Epithelial cell of esophagus (primary cell): ENCODE results near the gene KRTCAP2.

Experiments used
- DNase-seq: peaks from one replicate; pipeline ENCODE4 v3.0.0; 2010; ENCODE audit warnings: low read depth
- H3K4me3 ChIP-seq: 2 replicates; pipeline ENCODE4 v1.5.1; 2011; ENCODE audit warnings: mild to moderate bottlenecking, low read length, control low read depth
- TF ChIP-seq, protein P1 (sequence below): IDR thresholded peaks from 2 replicates; pipeline ENCODE4 v1.5.1; 2011; ENCODE audit warnings: low read depth, mild to moderate bottlenecking, low read length, control low read depth, inconsistent platforms; ENCODE audit not compliant: insufficient read depth; ENCODE audit errors: missing control alignments

Gene KRTCAP2

DNA sequence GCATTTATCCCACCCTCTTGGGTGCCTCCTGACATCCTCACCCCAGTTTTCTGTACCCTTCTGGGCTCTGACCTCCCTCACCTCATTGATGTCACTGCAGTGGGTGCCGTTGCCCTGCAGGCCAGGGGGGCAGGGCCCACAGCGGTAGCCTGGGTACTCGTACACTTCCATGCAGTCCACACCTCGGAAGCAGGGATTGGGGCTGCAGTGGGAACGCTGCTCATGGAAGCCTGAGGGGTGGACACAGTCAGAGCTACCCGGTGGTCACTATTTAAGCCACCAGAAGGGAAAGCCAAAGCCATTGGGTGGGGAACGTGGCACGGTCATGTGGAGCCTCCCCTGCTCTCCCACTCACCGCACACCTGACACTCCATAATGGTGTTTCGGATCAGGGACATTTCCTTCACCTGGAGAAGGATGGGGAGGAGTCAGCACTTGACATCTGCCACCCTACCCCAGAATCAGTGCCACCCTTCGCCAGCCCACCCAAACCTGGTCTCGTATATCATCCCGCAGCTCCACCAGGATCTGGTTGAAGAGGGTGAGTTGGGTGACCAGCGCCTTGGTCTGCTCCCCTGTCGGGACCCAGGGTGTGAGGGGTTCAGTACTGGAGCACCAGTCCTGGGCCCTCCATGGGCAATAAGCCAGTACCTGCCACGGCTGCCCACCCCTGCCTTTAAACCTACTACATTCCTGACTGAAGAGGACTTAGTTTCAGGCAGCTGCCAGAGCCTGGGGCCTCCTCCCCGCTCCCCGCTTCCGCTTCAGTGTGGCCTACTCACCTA lies 29.8 kb upstream of the KRTCAP2 start:
- TF ChIP-seq, protein P1, sequence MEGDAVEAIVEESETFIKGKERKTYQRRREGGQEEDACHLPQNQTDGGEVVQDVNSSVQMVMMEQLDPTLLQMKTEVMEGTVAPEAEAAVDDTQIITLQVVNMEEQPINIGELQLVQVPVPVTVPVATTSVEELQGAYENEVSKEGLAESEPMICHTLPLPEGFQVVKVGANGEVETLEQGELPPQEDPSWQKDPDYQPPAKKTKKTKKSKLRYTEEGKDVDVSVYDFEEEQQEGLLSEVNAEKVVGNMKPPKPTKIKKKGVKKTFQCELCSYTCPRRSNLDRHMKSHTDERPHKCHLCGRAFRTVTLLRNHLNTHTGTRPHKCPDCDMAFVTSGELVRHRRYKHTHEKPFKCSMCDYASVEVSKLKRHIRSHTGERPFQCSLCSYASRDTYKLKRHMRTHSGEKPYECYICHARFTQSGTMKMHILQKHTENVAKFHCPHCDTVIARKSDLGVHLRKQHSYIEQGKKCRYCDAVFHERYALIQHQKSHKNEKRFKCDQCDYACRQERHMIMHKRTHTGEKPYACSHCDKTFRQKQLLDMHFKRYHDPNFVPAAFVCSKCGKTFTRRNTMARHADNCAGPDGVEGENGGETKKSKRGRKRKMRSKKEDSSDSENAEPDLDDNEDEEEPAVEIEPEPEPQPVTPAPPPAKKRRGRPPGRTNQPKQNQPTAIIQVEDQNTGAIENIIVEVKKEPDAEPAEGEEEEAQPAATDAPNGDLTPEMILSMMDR, result no peak
- H3K4me3 ChIP-seq, result no peak overlapping the region
- DNase-seq, result no peak

DNA sequence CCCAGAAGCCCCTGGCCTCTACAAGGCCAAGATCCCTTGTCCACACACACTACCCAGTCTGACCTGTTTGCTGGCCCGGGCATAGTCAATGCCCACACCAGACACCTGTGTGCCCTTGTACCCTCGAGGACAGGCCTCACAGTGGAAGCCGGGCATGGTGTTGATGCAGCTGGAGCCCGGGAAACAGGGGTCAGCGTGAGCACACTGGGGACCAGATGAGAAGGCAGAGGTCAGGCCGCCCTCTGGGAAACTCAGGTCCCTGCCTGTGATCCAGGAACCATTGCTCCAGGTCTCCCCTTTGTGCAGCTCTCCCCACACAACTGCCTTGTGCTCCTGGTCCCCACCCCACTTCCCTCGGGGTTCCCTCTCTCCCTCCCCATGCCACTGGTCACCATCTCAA lies 29.1 kb upstream of the KRTCAP2 start:
- H3K4me3 ChIP-seq, result no peak overlapping the region
- no peak for DNase-seq
- TF ChIP-seq, protein P1, result no peak

DNA sequence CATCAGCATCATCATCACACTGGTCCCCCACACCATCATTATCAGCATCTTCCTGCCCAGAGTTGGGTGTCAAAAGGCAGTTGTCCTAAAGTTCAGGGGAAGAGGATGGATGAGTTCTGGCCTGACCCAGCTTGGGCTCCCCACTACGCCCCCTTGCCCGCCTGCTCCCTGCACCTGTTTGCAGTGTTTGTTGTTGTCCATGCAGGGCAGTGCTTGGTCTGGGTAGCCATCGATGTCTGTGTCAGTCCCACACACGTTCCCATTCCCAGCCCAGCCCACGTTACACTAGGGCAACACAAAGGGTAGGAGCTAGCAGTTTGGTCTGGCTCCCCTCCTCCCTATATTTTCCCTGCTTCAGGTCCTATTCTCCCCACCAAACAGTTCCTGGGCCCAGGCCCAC lies 27.8 kb upstream of the KRTCAP2 start:
- TF ChIP-seq, protein P1, result no peak
- H3K4me3 ChIP-seq, result no peak overlapping the region
- no peak for DNase-seq

DNA sequence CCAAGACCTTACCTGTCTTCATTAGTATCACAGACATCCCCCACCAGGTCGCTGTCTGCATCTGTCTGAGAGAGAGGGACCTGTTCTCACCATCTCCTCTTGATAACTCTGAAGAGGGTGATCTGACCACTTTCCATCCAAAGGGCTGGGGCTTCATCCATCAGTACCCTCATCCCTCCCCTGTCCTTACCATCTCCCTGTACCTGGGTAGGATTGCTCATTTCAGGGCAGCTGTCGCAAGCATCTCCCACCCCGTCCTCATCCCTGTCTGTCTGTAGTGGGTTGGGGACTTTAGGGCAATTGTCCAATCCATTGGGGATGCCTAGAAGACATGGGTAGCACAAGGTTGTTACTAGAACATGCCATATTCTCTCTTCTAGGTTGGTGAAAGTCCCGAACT lies 26.7 kb upstream of the KRTCAP2 start:
- no peak for DNase-seq
- H3K4me3 ChIP-seq, result no peak overlapping the region
- TF ChIP-seq, protein P1, result no peak

DNA sequence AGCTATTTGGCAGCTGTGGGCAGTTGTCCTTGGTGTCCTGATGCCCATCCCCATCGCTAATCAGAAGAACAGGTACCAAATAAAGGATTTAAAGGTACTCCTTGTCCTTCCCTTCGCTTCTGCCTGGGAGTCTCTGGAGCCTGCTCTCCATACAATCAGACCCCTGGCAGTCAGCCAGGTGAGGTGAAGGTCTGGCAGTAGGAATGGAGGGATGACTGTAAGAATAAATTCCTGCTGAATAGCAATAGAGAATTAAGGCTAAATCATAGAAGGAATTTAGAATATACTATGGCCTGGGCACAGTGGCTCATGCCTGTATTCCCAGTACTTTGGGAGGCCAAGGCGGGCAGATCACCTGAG lies 25.4 kb upstream of the KRTCAP2 start:
- no peak overlapping the region for H3K4me3 ChIP-seq
- TF ChIP-seq, protein P1, result no peak

DNA sequence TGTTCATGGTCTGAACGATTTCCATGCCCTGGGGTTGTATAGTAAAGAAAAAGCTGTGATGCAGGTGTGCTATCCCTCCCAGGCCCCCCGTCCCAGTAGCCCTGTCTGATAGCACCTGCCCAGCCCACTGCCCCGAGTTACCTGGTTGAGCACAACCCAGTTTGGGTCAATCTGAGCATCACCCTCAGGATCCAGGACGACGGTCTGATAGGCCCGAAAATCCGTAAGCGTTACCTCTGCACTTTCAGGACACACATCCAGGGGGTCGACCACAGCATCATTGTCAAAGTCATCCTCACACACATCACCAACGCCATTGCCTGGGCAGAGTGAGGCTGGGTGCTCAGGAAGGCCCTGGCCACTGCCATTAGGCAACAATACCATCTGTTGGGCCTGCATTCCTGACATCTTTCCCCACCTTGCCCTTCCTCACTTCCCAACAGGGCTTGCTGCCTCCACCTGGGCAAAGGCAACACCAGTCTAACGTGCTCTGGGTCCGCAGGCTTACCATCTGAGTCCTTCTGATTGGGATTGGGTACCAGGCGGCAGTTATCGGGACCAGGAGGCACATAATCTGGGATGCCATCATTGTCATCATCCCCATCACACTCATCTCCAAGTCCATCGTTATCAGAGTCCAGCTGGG lies 24.9 kb upstream of the KRTCAP2 start:
- DNase-seq, result no peak
- no peak overlapping the region for H3K4me3 ChIP-seq
- TF ChIP-seq, protein P1, result no peak

More for the DNA sequence above, 25.4 kb upstream of the KRTCAP2 start:
- DNase-seq, result no peak
